C4-2B (cell line): ENCODE measurements around the gene XXYLT1.
"Not testable (repeated sequence)": the region's sequence is repeated elsewhere in the genome, so short reads cannot be mapped to it uniquely, and the experiment has no call there.

ENCODE experiments used
- H3K27ac ChIP-seq: fragments of 450-650 bp; 2 replicates; pipeline ENCODE4 v1.5.1; 2017
- ZFX ChIP-seq: fragments of 450-650 bp; IDR thresholded peaks from 2 replicates; pipeline ENCODE4 v1.6.1; 2017
- TF ChIP-seq, protein P1 (sequence below): fragments of 450-650 bp; conservative IDR thresholded peaks from 2 replicates; pipeline ENCODE4 v1.5.1; 2017; ENCODE audit warnings: mild to moderate bottlenecking

The XXYLT1 gene

DNA sequence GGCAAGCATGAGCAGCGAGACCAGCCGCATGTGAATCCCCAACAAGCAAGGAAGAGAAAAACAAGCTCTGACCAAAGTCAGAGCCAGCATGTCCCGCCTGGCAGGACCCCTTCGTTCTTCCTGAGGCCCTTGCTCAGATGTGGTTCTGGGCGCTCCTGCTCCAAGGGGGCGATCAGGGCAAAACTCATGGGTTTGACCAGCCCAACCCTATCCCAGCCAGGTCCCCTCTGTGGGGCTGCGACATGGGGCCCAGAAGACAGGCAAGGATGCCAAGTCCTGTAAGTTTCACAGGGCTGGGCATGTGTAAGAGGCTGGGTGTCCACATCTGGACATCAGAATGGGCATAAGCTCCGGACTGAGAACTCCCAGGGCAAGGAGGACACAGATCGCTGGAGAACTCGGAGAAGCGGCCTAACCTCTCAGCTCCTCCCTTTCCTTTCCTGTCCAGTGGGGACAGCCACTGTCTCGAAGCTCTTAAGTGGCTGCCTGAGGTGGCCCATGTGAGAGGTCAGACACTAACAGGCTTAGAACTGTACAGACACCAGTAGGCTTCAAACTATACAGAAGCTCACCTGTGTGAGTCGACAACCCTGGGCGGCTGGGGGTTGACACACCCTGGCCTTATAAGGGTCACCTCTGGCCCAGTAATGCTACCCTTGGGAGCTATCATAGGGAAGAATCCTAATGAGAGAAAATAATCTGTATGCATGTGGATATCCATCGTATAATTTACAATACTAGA, 48.9 kb downstream of the XXYLT1 start:
- no peak overlapping the region for H3K27ac ChIP-seq
- TF ChIP-seq, protein P1, sequence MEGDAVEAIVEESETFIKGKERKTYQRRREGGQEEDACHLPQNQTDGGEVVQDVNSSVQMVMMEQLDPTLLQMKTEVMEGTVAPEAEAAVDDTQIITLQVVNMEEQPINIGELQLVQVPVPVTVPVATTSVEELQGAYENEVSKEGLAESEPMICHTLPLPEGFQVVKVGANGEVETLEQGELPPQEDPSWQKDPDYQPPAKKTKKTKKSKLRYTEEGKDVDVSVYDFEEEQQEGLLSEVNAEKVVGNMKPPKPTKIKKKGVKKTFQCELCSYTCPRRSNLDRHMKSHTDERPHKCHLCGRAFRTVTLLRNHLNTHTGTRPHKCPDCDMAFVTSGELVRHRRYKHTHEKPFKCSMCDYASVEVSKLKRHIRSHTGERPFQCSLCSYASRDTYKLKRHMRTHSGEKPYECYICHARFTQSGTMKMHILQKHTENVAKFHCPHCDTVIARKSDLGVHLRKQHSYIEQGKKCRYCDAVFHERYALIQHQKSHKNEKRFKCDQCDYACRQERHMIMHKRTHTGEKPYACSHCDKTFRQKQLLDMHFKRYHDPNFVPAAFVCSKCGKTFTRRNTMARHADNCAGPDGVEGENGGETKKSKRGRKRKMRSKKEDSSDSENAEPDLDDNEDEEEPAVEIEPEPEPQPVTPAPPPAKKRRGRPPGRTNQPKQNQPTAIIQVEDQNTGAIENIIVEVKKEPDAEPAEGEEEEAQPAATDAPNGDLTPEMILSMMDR: no peak
- no peak for TF ChIP-seq ZFX

DNA sequence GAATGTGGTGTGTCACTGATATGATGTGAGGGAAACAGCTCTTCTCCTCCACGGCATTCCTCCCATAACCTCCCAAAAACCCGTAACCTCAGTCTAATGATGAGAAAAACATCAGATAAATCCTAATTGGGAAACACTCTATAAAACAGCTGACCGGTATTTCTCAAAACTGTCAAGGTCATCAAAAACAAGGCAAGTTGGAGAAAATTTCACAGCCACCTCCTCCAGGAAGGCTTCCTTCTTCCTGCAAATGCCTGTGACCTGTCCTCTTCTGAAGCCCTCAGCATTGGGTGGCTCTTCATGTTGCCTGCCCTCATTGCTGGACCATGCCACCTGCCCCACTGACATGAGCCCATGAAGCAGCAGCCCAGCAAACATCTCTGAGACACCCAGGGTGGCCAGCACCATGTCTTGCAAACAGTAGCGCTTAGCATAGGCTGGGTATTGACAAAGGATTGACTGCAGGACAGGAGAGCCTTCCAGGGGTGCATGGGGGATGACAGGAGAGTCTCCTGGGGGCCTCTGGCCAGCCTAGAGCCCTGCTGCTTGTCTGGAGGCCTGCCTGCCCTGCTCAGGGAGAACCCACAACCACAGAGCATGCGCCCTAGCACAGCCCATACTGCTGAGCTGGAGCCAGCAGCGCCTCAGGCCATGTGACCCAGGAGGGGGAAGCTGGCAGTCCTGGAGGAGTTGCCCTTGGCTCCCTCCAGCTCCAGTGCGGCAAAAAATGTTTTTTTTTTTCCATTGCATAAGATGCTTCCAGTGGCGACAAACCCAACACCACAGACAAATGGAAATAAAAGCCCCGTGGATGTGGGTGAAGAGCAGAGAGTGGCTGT, 49.7 kb downstream of the XXYLT1 start:
- no peak overlapping the region for H3K27ac ChIP-seq
- TF ChIP-seq ZFX: no peak
- TF ChIP-seq, protein P1: no peak

DNA sequence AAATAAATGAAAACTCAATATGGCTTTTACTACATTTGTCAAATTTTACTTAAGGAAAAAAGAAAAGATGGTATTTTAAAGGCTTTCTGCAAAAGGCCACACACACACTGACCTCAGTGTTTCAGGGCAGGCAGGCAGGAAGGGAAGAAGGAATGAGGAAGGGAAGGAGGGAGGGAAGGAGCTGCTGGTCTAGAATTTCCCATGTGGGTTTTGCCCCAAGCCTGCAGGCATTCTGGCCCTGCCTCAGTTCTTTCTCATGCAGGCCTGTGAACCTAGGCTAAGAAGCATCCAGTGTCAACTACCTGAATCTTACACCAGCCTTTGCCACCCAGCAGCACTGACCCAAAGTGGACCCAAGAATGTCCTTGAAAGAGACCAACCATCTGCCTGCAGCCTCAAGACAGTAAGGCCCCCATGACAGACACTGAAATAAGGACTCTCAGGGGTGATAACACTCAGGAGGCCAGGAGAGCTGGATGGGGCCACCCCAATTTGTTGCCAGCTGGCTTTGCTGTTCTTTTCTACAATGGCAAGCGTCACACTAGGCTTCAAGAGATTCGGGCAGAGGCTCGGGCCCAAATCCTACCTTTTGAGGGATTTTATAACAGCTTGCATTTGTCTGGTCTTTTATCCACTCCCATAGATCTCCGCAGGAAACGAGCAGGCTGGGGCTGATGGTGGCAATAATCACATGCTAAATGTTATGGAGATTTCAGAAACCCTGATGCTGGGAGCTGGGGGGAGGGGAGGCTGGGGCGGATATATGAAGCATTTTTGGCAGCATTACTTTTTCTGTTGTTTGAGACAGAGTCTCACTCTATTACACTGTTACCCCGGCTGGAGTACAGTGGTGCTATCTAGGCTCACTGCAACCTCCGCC, 51.4 kb downstream of the XXYLT1 start:
- H3K27ac ChIP-seq: no peak overlapping the region
- TF ChIP-seq ZFX: no peak
- TF ChIP-seq, protein P1: no peak

DNA sequence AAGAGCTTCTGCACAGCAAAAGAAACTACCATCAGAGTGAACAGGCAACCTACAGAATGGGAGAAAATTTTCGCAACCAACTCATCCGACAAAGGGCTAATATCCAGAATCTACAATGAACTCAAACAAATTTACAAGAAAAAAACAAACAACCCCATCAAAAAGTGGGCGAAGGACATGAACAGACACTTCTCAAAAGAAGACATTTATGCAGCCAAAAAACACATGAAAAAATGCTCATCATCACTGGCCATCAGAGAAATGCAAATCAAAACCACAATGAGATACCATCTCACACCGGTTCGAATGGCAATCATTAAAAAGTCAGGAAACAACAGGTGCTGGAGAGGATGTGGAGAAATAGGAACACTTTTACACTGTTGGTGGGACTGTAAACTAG, 52.6 kb downstream of the XXYLT1 start:
- H3K27ac ChIP-seq: not testable (repeated sequence)

DNA sequence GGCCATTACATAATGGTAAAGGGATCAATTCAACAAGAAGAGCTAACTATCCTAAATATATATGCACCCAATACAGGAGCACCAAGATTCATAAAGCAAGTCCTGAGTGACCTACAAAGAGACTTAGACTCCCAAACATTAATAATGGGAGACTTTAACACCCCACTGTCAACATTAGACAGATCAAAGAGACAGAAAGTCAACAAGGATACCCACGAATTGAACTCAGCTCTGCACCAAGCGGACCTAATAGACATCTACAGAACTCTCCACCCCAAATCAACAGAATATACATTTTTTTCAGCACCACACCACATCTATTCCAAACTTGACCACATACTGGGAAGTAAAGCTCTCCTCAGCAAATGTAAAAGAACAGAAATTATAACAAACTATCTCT, 55.4 kb downstream of the XXYLT1 start:
- not testable (repeated sequence) for H3K27ac ChIP-seq

DNA sequence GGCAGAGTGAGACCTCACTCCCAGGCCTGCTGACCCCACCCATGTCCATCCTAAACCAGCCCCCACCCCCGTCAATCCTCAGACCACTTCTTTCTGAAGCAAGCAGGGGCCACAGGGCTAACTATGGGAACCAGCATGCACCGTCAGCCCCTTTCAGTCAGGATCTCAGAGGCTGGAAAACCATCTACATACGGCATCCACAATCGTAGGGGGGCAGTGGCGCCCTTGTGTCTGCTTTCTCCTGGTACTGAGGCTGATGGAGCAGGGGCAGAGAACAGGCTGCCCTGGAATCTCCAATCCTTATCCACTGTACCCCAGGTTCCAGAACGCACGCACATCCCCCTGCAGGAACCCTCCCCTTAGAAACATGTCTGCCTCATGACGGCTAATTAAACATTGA, 56.6 kb downstream of the XXYLT1 start:
- TF ChIP-seq, protein P1: no peak
- no peak for TF ChIP-seq ZFX
- no peak overlapping the region for H3K27ac ChIP-seq

DNA sequence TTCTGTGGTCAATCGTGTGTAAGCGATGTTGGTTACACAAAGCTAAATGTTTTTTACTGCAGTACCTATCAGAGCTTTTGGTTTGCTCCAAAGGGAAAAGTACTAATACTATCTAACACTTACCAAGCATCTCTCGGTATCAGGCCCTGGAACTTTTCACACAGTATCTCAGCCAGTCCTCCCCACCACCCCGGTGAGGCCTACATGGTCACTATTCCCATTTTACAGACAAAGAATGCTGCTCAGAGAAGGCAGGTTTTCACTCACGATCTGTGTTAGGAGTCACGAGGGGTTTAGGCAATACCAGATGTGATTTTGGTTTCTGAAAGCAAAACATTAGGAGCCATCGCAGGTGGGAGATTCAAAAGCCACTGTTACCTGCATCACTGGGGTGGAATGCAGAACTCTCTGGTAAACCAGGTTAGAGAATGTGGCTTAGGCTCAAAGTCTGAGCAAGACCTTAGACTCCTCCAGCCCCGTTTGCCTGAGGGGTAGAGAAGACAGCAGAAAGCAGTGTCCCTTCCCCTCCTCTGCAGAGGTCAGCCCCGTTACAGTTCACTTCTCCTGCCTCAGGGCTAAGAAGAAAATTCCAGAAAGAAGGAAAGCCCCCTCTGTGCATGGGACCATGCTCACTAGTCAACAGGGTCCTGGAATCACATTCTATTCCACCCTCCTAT, 57.2 kb downstream of the XXYLT1 start:
- TF ChIP-seq ZFX: no peak
- TF ChIP-seq, protein P1: no peak
- no peak overlapping the region for H3K27ac ChIP-seq
